Activated naive CD4-positive, alpha-beta T cell treated with anti-CD3 and anti-CD28 coated beads, Interleukin-2, amount 50 U/mL, for 24 hours (primary cell): Measurements from ENCODE around the gene PPM1F.
A peak's percentile ranks its signal among the peaks of the same experiment; 100 is the strongest.

ENCODE experiments used
- H3K27ac Mint-ChIP-seq: one replicate; pipeline ENCODE4 v1.8.0; 2021; ENCODE audit warnings: mild to moderate bottlenecking, mixed read lengths
- H3K27me3 Mint-ChIP-seq: one replicate; pipeline ENCODE4 v1.8.0; 2021; ENCODE audit warnings: mixed read lengths
- H3K36me3 Mint-ChIP-seq: one replicate; pipeline ENCODE4 v1.8.0; 2021; ENCODE audit warnings: mixed read lengths
- H3K4me1 Mint-ChIP-seq: one replicate; pipeline ENCODE4 v1.8.0; 2021; ENCODE audit warnings: mixed read lengths
- H3K4me3 Mint-ChIP-seq: one replicate; pipeline ENCODE4 v1.8.0; 2021; ENCODE audit warnings: mild to moderate bottlenecking, mixed read lengths
- H3K9me3 Mint-ChIP-seq: one replicate; pipeline ENCODE4 v1.8.0; 2021; ENCODE audit warnings: mixed read lengths

PPM1F gene, protein sequence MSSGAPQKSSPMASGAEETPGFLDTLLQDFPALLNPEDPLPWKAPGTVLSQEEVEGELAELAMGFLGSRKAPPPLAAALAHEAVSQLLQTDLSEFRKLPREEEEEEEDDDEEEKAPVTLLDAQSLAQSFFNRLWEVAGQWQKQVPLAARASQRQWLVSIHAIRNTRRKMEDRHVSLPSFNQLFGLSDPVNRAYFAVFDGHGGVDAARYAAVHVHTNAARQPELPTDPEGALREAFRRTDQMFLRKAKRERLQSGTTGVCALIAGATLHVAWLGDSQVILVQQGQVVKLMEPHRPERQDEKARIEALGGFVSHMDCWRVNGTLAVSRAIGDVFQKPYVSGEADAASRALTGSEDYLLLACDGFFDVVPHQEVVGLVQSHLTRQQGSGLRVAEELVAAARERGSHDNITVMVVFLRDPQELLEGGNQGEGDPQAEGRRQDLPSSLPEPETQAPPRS

DNA sequence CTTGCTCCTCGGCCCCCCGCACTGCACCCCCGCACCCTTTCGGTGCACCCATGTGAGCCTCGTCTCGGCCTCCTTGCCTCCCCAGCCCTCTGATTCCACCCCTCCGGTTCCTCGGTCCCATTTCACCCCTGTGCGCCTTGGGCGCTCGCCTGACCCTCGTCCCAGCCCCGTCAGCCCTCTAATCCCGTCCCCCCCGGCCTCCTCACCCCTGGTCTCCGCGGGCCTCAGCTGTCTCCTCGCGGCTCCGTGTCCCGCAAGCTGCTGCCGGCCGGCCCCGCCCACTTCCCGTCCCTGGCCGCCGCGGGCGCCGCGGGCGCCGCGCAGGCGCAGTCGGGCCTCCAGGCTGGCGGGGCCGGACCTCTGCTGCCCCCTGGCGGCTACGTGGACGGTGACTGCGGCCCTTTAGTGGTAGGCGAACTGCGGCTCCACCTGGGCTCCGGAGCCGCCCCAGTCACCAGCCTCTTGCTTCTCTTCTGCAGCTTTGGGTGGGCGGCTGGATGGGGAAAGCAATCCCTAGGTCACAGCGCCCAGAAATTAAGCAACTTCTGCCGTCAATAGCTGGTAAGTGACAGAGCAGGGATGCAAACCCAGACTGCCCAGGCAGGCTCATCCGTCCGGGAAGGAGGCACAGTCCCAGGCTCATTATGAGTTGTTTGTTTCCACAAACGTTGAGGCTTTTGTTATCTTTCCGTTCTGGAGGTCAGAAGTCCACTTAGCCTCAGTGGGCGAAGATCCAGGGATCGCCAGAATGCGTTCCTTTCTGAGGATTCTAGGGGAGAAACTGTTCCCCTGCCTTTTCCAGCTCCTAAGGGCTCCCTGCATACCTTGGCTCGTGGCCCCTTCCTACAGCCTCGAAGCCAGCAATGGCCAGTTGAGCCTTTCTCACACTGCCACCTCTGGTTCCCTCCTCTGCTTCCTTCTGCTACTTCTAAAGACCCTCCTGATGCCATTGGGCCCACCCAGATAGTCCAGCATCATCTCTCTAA is at the start of gene PPM1F:
Gene PPM1F, minus strand, starts transcription at position 263 of the 986 bp plus-strand sequence. CDS start 6,800 bp downstream, outside the sequence.
- Mint-ChIP-seq H3K4me3 (peak within 1 kb of the TSS; percentile 86), H3K36me3 (no peaks in the 10 kb centered on the region), H3K27ac (peak within 1 kb of the TSS; percentile 62), H3K27me3 (no peaks in the 10 kb centered on the region), H3K4me1 (peaks cover 22% of the 10 kb centered on the region), H3K9me3 (no peaks in the 10 kb centered on the region)

DNA sequence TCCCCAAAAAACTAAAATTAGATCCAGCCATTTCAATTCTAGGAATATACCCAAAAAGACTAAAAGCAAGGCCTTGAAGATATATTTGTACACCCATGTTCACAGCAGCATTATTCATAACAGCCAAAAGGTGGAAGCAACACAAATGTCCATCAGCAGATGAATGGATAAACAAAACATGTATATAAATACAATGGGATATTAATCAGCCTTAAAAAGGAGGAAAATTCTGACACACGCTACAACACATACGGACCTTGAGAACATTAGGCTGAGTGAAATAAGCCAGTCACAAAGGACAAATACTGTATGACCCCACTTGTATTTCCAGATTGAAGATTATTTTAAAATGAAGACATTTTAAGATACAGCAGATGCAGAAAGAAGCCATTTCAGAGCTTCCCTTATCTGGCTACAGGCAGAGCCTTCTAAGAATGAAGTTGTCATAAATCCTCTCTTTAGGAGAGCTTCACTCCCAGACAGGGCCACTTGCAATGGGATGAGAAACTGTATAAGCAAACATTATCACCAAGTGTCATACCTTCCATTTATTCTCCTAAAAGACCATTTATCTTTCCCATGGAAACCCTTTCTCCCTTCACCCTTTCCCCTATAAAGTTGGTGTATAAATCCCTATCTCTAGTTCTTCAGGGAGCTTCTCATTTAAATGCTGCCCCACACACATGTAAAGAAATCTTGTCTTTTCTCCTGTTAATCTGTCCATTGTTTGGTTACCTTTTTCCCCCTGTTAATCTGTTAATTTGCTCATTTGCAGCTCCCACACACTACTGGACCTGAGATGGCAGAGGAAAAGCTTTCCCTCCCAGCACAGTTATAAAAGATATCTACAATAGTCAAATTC is 49.2 kb upstream of the PPM1F start:
- Mint-ChIP-seq H3K4me3 (no peak overlapping the region), H3K27me3 (no peaks in the 10 kb centered on the region), H3K9me3 (no peaks in the 10 kb centered on the region), H3K36me3 (no peaks in the 10 kb centered on the region), H3K27ac (no peak overlapping the region), H3K4me1 (no peaks in the 10 kb centered on the region)

DNA sequence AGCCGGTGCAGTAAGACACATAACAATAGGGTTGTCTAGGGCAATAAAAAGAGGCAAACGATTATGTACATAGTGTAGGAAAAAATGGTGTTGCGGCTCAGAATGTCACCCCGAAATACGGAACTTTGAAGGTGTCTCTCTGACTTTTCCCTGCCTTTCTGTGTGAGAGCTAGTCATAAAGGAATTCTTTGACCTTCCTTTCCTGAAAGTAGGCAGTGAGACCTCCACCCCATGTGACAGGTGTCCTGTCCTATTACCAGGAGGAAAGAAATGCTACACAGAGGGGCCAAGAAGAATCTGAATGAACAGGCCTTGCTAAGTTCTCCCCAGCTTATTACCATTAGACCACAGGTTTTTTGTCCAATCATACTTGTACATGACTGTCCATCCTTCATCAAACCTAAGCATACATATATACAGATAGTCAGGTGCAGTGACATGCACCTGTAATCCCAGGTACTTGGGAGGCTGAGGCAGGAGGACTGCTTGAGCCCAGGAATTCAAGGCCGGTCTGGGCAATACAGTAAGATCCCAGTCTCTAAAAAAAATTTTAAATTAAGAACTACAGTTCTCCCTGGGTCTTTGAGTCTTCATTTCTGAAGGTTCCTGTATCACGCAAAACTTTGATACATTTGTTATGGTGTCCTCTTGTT is 46.1 kb upstream of the PPM1F start:
- no peaks in the 10 kb centered on the region for H3K4me1 Mint-ChIP-seq
- no peak overlapping the region for H3K27ac Mint-ChIP-seq
- no peaks in the 10 kb centered on the region for H3K27me3 Mint-ChIP-seq
- H3K4me3 Mint-ChIP-seq = no peak overlapping the region
- no peaks in the 10 kb centered on the region for H3K36me3 Mint-ChIP-seq
- H3K9me3 Mint-ChIP-seq = no peaks in the 10 kb centered on the region

DNA sequence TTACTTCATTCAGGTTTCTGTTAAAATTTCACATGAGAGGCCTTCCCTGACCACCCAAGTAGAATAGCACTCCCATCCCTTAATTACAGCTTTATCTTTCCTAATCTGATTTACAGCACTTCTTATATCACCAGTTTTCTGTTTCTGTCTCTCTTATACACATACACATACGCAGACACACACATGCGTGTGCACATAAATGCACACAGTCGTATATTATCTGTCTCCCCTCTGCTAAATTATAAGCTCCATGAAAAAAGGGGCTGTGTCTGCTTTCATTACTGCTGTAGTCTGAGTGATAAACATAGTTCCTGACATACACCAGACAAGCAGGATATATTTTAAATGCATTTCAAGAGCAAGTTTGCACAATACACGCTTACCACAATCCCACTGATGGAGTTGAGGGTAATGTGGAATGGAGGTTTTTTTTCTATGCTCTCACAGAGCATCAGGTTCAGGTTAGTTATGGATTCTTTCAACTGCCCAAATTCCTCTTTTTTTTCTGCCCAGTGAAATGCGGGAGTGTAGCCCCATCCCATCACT is 43.6 kb upstream of the PPM1F start:
- Mint-ChIP-seq H3K27me3 (no peaks in the 10 kb centered on the region), H3K27ac (no peak overlapping the region), H3K36me3 (no peaks in the 10 kb centered on the region), H3K4me1 (no peaks in the 10 kb centered on the region), H3K9me3 (no peaks in the 10 kb centered on the region), H3K4me3 (no peak overlapping the region)

DNA sequence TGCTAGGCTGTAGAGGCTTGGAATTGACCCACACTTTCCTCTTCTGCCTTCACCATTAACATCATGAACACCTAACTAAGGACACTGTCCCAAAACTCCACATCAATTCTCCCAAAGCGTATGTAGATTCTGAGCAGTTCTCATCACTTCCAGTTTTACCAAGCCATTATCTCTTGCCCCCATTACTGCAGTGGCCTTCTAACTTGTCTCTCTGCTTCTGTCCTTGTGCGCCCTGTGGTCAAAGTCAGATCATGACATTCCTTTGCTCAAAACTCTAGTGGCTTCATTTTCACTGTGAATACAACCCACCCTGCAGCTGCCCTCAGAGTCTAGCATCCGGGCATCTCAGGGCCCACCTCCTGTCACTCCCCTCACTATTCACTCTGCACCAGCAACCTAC is 43.0 kb upstream of the PPM1F start:
- no peak overlapping the region for H3K4me3 Mint-ChIP-seq
- no peaks in the 10 kb centered on the region for H3K36me3 Mint-ChIP-seq
- H3K27ac Mint-ChIP-seq = no peak overlapping the region
- H3K4me1 Mint-ChIP-seq = no peaks in the 10 kb centered on the region
- no peaks in the 10 kb centered on the region for H3K9me3 Mint-ChIP-seq
- H3K27me3 Mint-ChIP-seq = no peaks in the 10 kb centered on the region

DNA sequence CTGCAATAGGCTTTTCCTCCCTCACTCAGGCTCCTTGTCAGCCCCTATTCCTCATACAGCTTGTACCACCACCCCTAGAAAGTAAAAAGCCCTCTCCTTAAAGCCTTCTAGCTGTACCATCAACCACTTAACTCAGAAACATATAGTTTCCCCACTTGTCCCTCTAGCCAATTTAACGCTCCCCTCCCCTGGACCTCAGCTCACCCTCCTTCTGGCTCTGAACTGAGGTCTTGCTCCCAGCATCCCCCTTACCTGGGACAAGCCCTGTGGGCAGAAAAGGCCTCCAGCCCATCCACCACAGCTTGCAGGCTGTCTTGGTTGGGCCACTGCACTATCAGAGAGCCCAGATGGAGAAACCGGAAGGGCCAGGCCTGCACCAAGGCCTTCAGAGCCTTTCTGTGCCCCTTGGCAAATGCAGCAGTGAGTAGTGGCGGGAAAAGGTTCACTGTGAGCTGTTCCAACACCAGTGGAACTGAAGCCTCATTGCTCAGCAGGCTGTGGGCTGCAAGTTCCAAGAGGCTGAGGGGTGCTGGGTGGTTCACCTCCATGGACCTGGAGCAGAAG is 42.3 kb upstream of the PPM1F start:
- Mint-ChIP-seq H3K27me3 (no peaks in the 10 kb centered on the region), H3K4me1 (no peaks in the 10 kb centered on the region), H3K9me3 (no peaks in the 10 kb centered on the region), H3K4me3 (no peak overlapping the region), H3K27ac (no peak overlapping the region), H3K36me3 (no peaks in the 10 kb centered on the region)

DNA sequence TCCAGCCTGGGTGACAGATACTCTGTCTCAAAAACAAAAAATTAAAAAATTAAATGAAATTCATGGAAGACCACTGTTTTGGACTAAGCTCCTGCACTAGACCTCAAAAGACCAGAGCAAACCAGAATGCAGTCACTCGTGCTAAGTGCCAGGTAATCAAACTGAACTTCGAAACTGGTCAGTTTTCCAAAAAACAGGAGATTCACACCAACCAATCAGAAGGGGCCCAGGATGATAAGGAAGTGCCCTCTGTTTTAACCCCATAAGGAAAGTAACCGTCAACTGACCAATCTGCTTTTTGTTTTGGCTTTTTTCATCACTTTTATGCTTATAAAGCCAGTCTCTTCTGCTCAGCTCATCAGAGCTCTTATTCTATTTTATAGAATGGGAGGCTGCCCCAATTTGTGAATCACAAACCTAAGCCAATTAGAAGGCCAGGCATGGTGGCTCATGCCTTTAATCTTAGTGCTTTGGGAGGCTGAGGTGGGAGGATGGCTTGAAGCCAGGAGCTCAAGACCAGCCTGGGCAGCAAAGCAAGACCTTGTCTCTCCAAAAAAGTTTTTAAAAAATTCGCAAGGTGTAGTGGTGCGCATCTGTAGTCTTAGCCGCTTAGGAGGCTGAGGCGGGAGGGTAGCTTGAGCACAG is 40.1 kb upstream of the PPM1F start:
- Mint-ChIP-seq H3K27me3 (no peaks in the 10 kb centered on the region), H3K27ac (no peak overlapping the region), H3K4me3 (no peak overlapping the region), H3K4me1 (no peaks in the 10 kb centered on the region), H3K9me3 (no peaks in the 10 kb centered on the region), H3K36me3 (no peaks in the 10 kb centered on the region)

DNA sequence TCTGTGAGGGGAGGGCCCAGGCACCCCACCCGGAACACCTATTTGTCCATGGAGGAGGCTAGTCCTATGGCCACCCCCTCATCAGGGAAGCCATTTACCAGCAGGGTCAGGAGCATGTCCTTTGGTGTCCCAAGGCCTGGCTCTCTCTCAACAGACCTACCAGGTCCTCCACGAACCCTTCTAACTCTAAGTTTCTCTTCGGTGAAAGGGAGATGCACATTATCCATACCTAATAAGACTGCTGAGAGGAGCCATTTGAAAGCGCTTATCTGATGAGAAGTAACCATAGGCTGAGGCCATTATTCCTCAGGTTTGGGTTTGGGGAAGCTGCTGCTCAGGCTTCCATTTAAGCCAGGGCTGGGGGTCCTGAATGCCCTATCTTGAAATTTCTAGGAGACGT is 39.1 kb upstream of the PPM1F start:
- Mint-ChIP-seq H3K36me3 (no peaks in the 10 kb centered on the region), H3K4me3 (no peak overlapping the region), H3K9me3 (no peaks in the 10 kb centered on the region), H3K4me1 (no peaks in the 10 kb centered on the region), H3K27me3 (no peaks in the 10 kb centered on the region), H3K27ac (no peak overlapping the region)

DNA sequence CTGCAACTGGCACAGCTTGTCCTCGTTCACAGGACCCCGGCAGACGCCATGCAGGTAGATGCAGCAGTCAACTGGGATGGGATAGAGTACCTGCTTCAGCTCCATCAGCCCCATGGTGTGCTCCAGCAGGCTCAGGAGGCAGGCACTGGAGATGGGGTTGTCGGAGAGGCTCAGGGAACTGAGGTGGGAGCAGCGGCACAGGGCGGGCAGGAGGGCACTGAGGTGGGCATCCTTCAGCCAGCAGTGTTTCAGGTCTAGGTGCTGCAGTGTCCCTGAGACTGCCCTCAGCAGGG is 38.6 kb upstream of the PPM1F start:
- Mint-ChIP-seq H3K27ac (no peak overlapping the region), H3K4me1 (no peaks in the 10 kb centered on the region), H3K4me3 (no peak overlapping the region), H3K36me3 (no peaks in the 10 kb centered on the region), H3K27me3 (no peaks in the 10 kb centered on the region), H3K9me3 (no peaks in the 10 kb centered on the region)

DNA sequence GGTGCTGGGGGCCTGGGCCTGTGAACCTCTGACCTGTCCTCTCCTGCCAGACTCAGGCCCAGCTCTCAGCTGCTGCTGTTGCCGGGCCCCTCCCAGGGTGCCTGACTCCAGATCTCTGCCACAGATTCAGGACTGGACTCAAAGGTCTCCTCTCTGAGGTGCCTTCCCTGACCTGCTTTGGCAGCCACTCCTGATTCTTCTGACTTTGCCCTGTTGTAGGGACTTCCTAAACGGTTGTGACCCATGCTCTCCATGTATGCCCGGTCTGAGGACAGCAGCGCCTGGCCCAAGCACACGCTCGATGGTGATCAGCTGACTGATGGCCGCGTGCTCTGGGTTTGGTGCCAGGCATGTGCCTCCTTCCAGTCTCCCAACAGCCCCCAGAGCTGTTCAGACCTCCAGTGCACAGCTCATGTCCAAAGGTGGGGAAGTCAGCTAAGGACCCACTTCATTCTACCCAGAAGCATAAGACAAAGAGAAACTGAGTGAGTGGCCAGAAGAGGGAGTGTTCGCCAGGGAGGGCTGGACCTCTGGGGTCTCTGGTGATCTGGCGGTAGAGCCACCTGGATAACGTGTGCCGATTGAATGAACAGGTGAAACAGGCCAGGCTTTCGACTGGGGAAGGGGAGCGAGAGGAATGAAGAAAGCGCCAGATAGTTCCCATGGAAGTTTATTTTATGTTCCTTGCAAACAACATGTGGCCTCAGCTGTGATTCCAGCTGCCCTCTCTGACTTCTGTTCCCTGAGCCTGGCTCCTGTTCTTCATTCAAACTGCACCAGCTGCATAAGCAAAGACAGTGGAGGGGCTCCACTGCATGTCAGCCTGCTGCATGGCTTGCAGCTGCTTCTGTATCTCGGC is 38.0 kb upstream of the PPM1F start:
- H3K36me3 Mint-ChIP-seq = no peaks in the 10 kb centered on the region
- no peaks in the 10 kb centered on the region for H3K27me3 Mint-ChIP-seq
- no peaks in the 10 kb centered on the region for H3K4me1 Mint-ChIP-seq
- no peak overlapping the region for H3K27ac Mint-ChIP-seq
- H3K4me3 Mint-ChIP-seq = no peak overlapping the region
- H3K9me3 Mint-ChIP-seq = no peaks in the 10 kb centered on the region

DNA sequence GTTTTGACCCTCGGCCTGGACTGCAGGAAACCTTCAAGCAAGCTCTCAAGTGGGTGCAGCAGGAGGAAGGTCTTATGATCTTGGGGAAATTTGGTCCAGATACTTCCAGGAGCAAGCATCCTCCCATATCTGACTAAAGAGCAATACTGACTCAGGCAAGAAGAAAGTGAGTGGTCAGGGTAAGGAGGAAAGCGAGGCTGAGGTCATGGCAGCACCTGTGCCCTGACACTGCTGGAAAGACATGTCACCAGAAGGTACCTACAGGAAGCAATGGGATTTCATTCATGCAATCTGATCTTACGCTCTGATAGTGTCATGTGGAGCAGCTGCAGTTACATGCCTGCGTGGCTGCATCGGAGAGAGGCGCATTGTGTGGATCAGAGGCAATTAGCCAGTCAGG is 36.4 kb upstream of the PPM1F start:
- no peak overlapping the region for H3K27ac Mint-ChIP-seq
- H3K9me3 Mint-ChIP-seq = no peaks in the 10 kb centered on the region
- H3K4me3 Mint-ChIP-seq = no peak overlapping the region
- H3K27me3 Mint-ChIP-seq = no peaks in the 10 kb centered on the region
- H3K36me3 Mint-ChIP-seq = no peaks in the 10 kb centered on the region
- no peaks in the 10 kb centered on the region for H3K4me1 Mint-ChIP-seq

DNA sequence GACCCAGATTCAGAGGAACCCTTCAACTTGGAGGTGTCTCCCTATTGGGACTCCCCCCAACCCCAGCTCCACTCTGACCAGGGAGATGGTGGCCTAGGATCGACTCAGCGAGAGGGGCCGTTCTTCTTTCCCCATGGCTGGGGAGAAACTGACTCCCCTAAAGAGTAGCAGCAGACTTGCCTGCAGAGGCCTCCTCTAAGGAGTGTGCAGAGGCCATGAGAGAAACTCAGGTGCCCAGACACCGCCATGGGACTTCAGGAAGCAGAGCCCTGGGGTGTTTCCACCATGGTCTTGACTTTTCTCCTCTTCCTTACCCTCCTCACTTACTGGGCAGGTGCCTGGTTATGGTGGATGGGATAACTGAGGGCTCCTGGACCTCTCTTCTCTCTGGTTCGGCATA is 32.6 kb upstream of the PPM1F start:
- Mint-ChIP-seq H3K27ac (no peak overlapping the region), H3K4me1 (peaks cover 16% of the 10 kb centered on the region), H3K27me3 (no peaks in the 10 kb centered on the region), H3K4me3 (no peak overlapping the region), H3K36me3 (no peaks in the 10 kb centered on the region), H3K9me3 (no peaks in the 10 kb centered on the region)

DNA sequence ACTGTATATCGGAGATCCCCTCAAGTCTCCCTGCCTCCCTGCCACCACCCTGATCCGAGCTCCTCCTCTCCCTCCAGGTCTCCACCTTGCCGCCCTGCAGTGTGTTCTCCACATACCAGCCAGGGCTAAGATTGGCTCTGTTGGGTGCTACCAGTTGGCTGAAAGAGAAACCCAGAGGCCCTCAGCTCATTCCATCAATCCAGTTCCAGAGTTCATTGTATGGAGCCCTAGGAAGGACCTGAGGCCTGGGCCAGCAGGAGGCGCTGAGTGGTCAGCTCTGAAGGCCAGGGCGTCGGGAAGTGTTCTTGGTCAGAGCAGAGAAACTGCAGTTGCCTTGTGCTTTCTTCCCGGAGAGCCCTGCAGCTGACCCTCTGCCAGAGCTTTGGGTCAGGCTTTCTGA is 32.1 kb upstream of the PPM1F start:
- Mint-ChIP-seq H3K27ac (no peak overlapping the region), H3K4me3 (no peak overlapping the region), H3K27me3 (no peaks in the 10 kb centered on the region), H3K9me3 (no peaks in the 10 kb centered on the region), H3K4me1 (peaks cover 20% of the 10 kb centered on the region), H3K36me3 (no peaks in the 10 kb centered on the region)
